H9 (cell line): ENCODE results near the gene CELA3B. TPM values are rescaled to one million over a fixed set of nuclear protein-coding genes. Genes with fewer than 3 reads are reported as not detected.
A peak's percentile ranks its signal among the peaks of the same experiment; 100 is the strongest.

ENCODE experiments used
- DNase-seq: peaks from one replicate; pipeline ENCODE4 v3.0.0-alpha.2; 2017
- H2AFZ ChIP-seq: one replicate; pipeline ENCODE4 v1.6.1; 2013; ENCODE audit warnings: mild to moderate bottlenecking, low read length, control low read depth, moderate library complexity
- H2AK5ac ChIP-seq: 2 replicates; pipeline ENCODE4 v1.6.1; 2013; ENCODE audit warnings: low read length, control low read depth, mixed read lengths; ENCODE audit not compliant: insufficient read length
- H2BK120ac ChIP-seq: one replicate; pipeline ENCODE4 v1.6.1; 2013; ENCODE audit warnings: low read depth, mild to moderate bottlenecking, low read length, control low read depth, inconsistent platforms; ENCODE audit not compliant: poor library complexity, severe bottlenecking
- H2BK12ac ChIP-seq: 2 replicates; pipeline ENCODE4 v1.6.1; 2013; ENCODE audit warnings: low read length, control low read depth, mixed read lengths, low read depth; ENCODE audit not compliant: insufficient read length
- H2BK15ac ChIP-seq: 2 replicates; pipeline ENCODE4 v1.6.1; 2013; ENCODE audit warnings: low read depth, low read length, control low read depth
- H2BK20ac ChIP-seq: one replicate; pipeline ENCODE4 v1.6.1; 2013; ENCODE audit warnings: low read depth, mild to moderate bottlenecking, low read length, control low read depth, inconsistent platforms; ENCODE audit not compliant: poor library complexity, severe bottlenecking
- H2BK5ac ChIP-seq: 2 replicates; pipeline ENCODE4 v1.6.1; 2013; ENCODE audit warnings: low read length, control low read depth, mixed read lengths; ENCODE audit not compliant: insufficient read length
- H3K14ac ChIP-seq: 2 replicates; pipeline ENCODE4 v1.6.1; 2013; ENCODE audit warnings: low read length, control low read depth; ENCODE audit not compliant: insufficient read depth
- H3K18ac ChIP-seq: 2 replicates; pipeline ENCODE4 v1.6.1; 2013; ENCODE audit warnings: low read depth, mild to moderate bottlenecking, mixed read lengths, low read length, control low read depth; ENCODE audit not compliant: insufficient read length
- H3K23ac ChIP-seq: 2 replicates; pipeline ENCODE4 v1.6.1; 2013; ENCODE audit warnings: low read length, control low read depth, mixed read lengths, low read depth; ENCODE audit not compliant: insufficient read length
- H3K23me2 ChIP-seq: 2 replicates; pipeline ENCODE4 v1.6.1; 2013; ENCODE audit warnings: low read depth, mild to moderate bottlenecking, mixed read lengths, low read length, control low read depth; ENCODE audit not compliant: insufficient read length, poor library complexity, severe bottlenecking
- H3K27ac ChIP-seq: 2 replicates; pipeline ENCODE4 v1.5.1; 2013; ENCODE audit warnings: low read length, control low read depth, mixed read lengths, low read depth; ENCODE audit not compliant: insufficient read length
- H3K27me3 ChIP-seq: 2 replicates; pipeline ENCODE4 v1.6.1; 2013; ENCODE audit warnings: low read length, control low read depth, inconsistent platforms; ENCODE audit not compliant: insufficient read depth
- H3K4ac ChIP-seq: 2 replicates; pipeline ENCODE4 v1.6.1; 2013; ENCODE audit warnings: low read depth, mild to moderate bottlenecking, control low read depth, inconsistent platforms, low read length, moderate library complexity
- H3K4me1 ChIP-seq: 2 replicates; pipeline ENCODE4 v1.6.1; 2013; ENCODE audit warnings: low read length, control low read depth, inconsistent platforms; ENCODE audit not compliant: insufficient read depth
- H3K4me2 ChIP-seq: 2 replicates; pipeline ENCODE4 v1.6.1; 2013; ENCODE audit warnings: low read length, control low read depth, mixed read lengths; ENCODE audit not compliant: insufficient read length, insufficient read depth
- H3K56ac ChIP-seq: 2 replicates; pipeline ENCODE4 v1.6.1; 2013; ENCODE audit warnings: low read depth, mild to moderate bottlenecking, mixed read lengths, low read length, control low read depth; ENCODE audit not compliant: insufficient read length
- H3K79me1 ChIP-seq: 2 replicates; pipeline ENCODE4 v1.6.1; 2013; ENCODE audit warnings: low read depth, mild to moderate bottlenecking, moderate library complexity, low read length, control low read depth, inconsistent platforms; ENCODE audit not compliant: insufficient read depth, poor library complexity, severe bottlenecking
- H3K79me2 ChIP-seq: 2 replicates; pipeline ENCODE4 v1.6.1; 2013; ENCODE audit warnings: low read length, control low read depth, inconsistent platforms; ENCODE audit not compliant: insufficient read depth
- H3K9ac ChIP-seq: 2 replicates; pipeline ENCODE4 v1.6.1; 2013; ENCODE audit warnings: low read length, control low read depth, mixed read lengths; ENCODE audit not compliant: insufficient read length; ENCODE audit errors: extremely low read depth
- H3K9me3 ChIP-seq: one replicate; pipeline ENCODE4 v1.6.1; 2013; ENCODE audit warnings: low read depth, low read length, inconsistent platforms; ENCODE audit not compliant: control insufficient read depth
- H3T11ph ChIP-seq: one replicate; pipeline ENCODE4 v1.6.1; 2013; ENCODE audit warnings: mild to moderate bottlenecking, low read length, control low read depth, inconsistent platforms
- H4K20me1 ChIP-seq: one replicate; pipeline ENCODE4 v1.6.1; 2013; ENCODE audit not compliant: control insufficient read depth, insufficient read length, insufficient read depth
- H4K5ac ChIP-seq: 2 replicates; pipeline ENCODE4 v1.6.1; 2013; ENCODE audit warnings: low read depth, mild to moderate bottlenecking, mixed read lengths, low read length, control low read depth; ENCODE audit not compliant: insufficient read length
- H4K8ac ChIP-seq: replicated peaks from 2 replicates; pipeline ENCODE4 v1.6.1; 2013; ENCODE audit warnings: low read length, control low read depth, mixed read lengths, low read depth; ENCODE audit not compliant: insufficient read length
- H4K91ac ChIP-seq: 2 replicates; pipeline ENCODE4 v1.6.1; 2013; ENCODE audit warnings: low read depth, mild to moderate bottlenecking, moderate library complexity, mixed read lengths, low read length, control low read depth; ENCODE audit not compliant: insufficient read length
- H3K27ac Mint-ChIP-seq, 3 experiments: 2 replicates in 2 of 3; 3 replicates in 1 of 3; pipeline ENCODE4 v1.8.0; 2020 to 2021; ENCODE audit warnings: mixed read lengths in 3 of 3, mild to moderate bottlenecking in 1 of 3, moderate library complexity in 1 of 3
- H3K27me3 Mint-ChIP-seq: 2 replicates; pipeline ENCODE4 v1.8.0; 2021; ENCODE audit warnings: low read depth, mild to moderate bottlenecking, moderate library complexity, mixed read lengths
- H3K36me3 Mint-ChIP-seq, 3 experiments: 2 replicates in 2 of 3; 3 replicates in 1 of 3; pipeline ENCODE4 v1.8.0; 2020 to 2021; ENCODE audit warnings: low read depth in 3 of 3, mixed read lengths in 3 of 3; ENCODE audit not compliant: insufficient read depth in 1 of 3
- H3K4me1 Mint-ChIP-seq, 2 experiments: 2 replicates each; pipeline ENCODE4 v1.8.0; 2020; ENCODE audit warnings: mixed read lengths in 2 of 2
- H3K4me3 Mint-ChIP-seq, 2 experiments: 2 replicates in 1 of 2; 3 replicates in 1 of 2; pipeline ENCODE4 v1.8.0; 2020 to 2021; ENCODE audit warnings: mild to moderate bottlenecking in 2 of 2, mixed read lengths in 2 of 2, moderate library complexity in 1 of 2
- H3K9me3 Mint-ChIP-seq, 2 experiments: 2 replicates in 1 of 2; 3 replicates in 1 of 2; pipeline ENCODE4 v1.8.0; 2020; ENCODE audit warnings: mild to moderate bottlenecking in 2 of 2, mixed read lengths in 2 of 2, moderate library complexity in 1 of 2
- WGBS: extraction: QIAGEN DNeasy Blood & Tissue Kit; methylation state at CpG from one replicate; pipeline ENCODE4 v1.1.7; 2013; ENCODE audit warnings: missing lambda C conversion rate, low lambda C conversion rate, mixed read lengths; ENCODE audit not compliant: insufficient read length; ENCODE audit errors: extremely low coverage; 5-methylcytosine and 5-hydroxymethylcytosine counted together
- total RNA-seq: library from RNA; stranded (reverse); gene quantifications from 2 replicates; pipeline ENCODE4 v1.2.1, GENCODE V29; 2021
- TF ChIP-seq, protein P1 (sequence below): fragments of 200-600 bp; sonication (generic); conservative IDR thresholded peaks from 3 replicates; pipeline ENCODE4 v1.8.0; 2021; ENCODE audit warnings: antibody characterized with exemption, mild to moderate bottlenecking

Gene CELA3B
- total RNA-seq, 1 experiment from 2014 or later = not detected

DNA sequence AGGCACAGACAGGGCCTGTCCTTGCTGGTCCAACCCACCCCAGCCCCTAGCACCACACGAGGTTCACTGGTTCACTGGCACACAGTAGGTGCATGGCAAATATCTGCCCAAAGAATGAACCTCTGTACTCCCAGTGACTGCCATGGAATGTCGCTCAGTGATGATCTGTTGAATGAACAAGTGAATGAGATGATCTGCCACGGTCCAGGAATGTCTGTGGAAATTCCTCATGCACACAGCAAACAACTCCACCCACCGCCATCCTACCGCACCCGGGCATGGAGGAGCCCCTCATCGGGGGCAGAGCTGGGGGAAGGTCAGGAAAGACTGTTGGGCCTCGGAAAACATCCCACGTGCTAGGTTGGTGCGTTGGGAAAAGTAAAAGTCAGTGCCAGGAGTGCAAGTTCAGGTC is 41.4 kb upstream of the CELA3B start:
- Histone ChIP-seq H3K4me2 (peak overlapping the region; percentile 83), H2BK5ac (no peak overlapping the region), H3K79me2 (peaks cover 6% of the 10 kb centered on the region; the same call in 1 of the 2 replicates), H3K9ac (no peak overlapping the region), H2BK12ac (no peak overlapping the region), H4K8ac (no peak overlapping the region), H4K20me1 (no peaks in the 10 kb centered on the region), H3K56ac (no peak overlapping the region), H2AK5ac (no peak overlapping the region), H3T11ph (no peak overlapping the region), H3K27ac (no peak overlapping the region), H2BK15ac (no peak overlapping the region), H3K9me3 (no peaks in the 10 kb centered on the region), H2BK120ac (no peak overlapping the region), H3K27me3 (no peaks in the 10 kb centered on the region), H2BK20ac (no peak overlapping the region), H3K14ac (no peak overlapping the region), H2AFZ (no peak overlapping the region), H3K4ac (no peak overlapping the region), H4K91ac (no peak overlapping the region), H3K4me1 (peaks cover 7% of the 10 kb centered on the region; the same call in 1 of the 2 replicates), H3K23me2 (peaks cover 14% of the 10 kb centered on the region), H3K23ac (no peak overlapping the region), H4K5ac (no peak overlapping the region), H3K18ac (no peak overlapping the region), H3K79me1 (peaks cover 3% of the 10 kb centered on the region)
- H3K27me3 Mint-ChIP-seq = peaks cover 2% of the 10 kb centered on the region; the same call in 1 of the 2 replicates
- peaks cover 54 to 60% of the 10 kb centered on the region in 2 experiments for H3K4me1 Mint-ChIP-seq
- no peak for DNase-seq
- no peaks in the 10 kb centered on the region for H3K9me3 Mint-ChIP-seq
- TF ChIP-seq, protein P1, sequence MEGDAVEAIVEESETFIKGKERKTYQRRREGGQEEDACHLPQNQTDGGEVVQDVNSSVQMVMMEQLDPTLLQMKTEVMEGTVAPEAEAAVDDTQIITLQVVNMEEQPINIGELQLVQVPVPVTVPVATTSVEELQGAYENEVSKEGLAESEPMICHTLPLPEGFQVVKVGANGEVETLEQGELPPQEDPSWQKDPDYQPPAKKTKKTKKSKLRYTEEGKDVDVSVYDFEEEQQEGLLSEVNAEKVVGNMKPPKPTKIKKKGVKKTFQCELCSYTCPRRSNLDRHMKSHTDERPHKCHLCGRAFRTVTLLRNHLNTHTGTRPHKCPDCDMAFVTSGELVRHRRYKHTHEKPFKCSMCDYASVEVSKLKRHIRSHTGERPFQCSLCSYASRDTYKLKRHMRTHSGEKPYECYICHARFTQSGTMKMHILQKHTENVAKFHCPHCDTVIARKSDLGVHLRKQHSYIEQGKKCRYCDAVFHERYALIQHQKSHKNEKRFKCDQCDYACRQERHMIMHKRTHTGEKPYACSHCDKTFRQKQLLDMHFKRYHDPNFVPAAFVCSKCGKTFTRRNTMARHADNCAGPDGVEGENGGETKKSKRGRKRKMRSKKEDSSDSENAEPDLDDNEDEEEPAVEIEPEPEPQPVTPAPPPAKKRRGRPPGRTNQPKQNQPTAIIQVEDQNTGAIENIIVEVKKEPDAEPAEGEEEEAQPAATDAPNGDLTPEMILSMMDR = no peak
- H3K36me3 Mint-ChIP-seq = peaks cover 0 to 5% (median 4%) of the 10 kb centered on the region in 3 experiments; a peak in 3 of 7 replicates
- WGBS = no CpG with 5 or more reads among the region's 10 CpGs
- peak overlapping the region; percentile 76 to 84 for H3K4me3 Mint-ChIP-seq
- peak overlapping the region in 1 of 3 experiments; percentile 49; a peak in 3 of 7 replicates for H3K27ac Mint-ChIP-seq
